Activated CD4-positive, alpha-beta T cell treated with anti-CD3 and anti-CD28 coated beads for 1 hour (primary cell): ENCODE measurements around the gene PHC1.

Experiments
- DNase-seq: peaks from one replicate; pipeline ENCODE4 v3.0.0-alpha.2; 2020

PHC1 gene

GRCh38 chr12:8950702-8951478 is 36.6 kb downstream of the PHC1 start:
- DNase-seq: no peak

GRCh38 chr12:8951744-8952143 is 37.4 kb downstream of the PHC1 start:
- no peak for DNase-seq

GRCh38 chr12:8953773-8954402 is 39.6 kb downstream of the PHC1 start:
- DNase-seq: no peak

- no peak for DNase-seq
Measured at GRCh38 chr12:8956073-8956472, 41.8 kb downstream of the PHC1 start.

GRCh38 chr12:8956772-8957171 is 42.5 kb downstream of the PHC1 start:
- no peak for DNase-seq

GRCh38 chr12:8957561-8957960 is 43.3 kb downstream of the PHC1 start:
- no peak for DNase-seq

- DNase-seq: no peak
Measured at GRCh38 chr12:8958066-8958465, 43.8 kb downstream of the PHC1 start.

- DNase-seq: no peak
Measured at GRCh38 chr12:8960176-8960575, 45.9 kb downstream of the PHC1 start.

- no peak for DNase-seq
Measured at GRCh38 chr12:8968761-8969160, 54.5 kb downstream of the PHC1 start.

GRCh38 chr12:8969861-8970411 is 55.6 kb downstream of the PHC1 start:
- DNase-seq: no peak

- no peak for DNase-seq
Measured at GRCh38 chr12:8970432-8970831, 56.1 kb downstream of the PHC1 start.

GRCh38 chr12:8980137-8980536 is 65.8 kb downstream of the PHC1 start:
- DNase-seq: no peak

GRCh38 chr12:8985213-8985754 is 71.0 kb downstream of the PHC1 start:
- DNase-seq: no peak

GRCh38 chr12:8987163-8987562 is 72.9 kb downstream of the PHC1 start:
- no peak for DNase-seq

- no peak for DNase-seq
Measured at GRCh38 chr12:8987685-8988084, 73.4 kb downstream of the PHC1 start.

GRCh38 chr12:8989413-8989812 is 75.1 kb downstream of the PHC1 start, which contains the start of gene KLRG1:
KLRG1 (plus strand) TSS chr12:8989546; CDS start chr12:8989636, 90 bp downstream.
- DNase-seq: no peak
